Left colon (tissue), 2 donors: ENCODE results near the gene TRAPPC14. TPM values are rescaled to one million over a fixed set of nuclear protein-coding genes. Genes with fewer than 3 reads are reported as not detected.

Experiments
- ATAC-seq: fragments of 200-7000 bp; cut with Tn5 transposase; one replicate; pipeline ENCODE4 v1.9.1; 2020; ENCODE audit warnings: mild to moderate bottlenecking, moderate library complexity
- DNase-seq, 2 donors: peaks; one replicate each; pipeline ENCODE4 v3.0.0-alpha.2; 2020
- intact Hi-C, 2 donors: fragments of 100-400 bp; cut with DNase I in 1 of 2; cut with micrococcal nuclease in 1 of 2; formaldehyde crosslinking; loops; one replicate each; pipeline versions ENCODE4 v1.11.2 to v1.14.0; 2022; cut with DNase I, micrococcal nuclease
- total RNA-seq, 2 donors: library from RNA; stranded (reverse); fragmentation: NEBNext Ultra II Directional; extraction: Animal tissue kit (Norgen Biotek cat#: 25700); gene quantifications; one replicate each; pipeline ENCODE4 v1.2.1, GENCODE V29; 2021
- donor health status: DM: no; HTN: no; CAD: no.
- donor health status: DM: yes; HTN: yes; CAD: no.

TRAPPC14 gene
- total RNA-seq, 2 donors from 2014 or later, result 54.9 to 62.1 TPM

DNA sequence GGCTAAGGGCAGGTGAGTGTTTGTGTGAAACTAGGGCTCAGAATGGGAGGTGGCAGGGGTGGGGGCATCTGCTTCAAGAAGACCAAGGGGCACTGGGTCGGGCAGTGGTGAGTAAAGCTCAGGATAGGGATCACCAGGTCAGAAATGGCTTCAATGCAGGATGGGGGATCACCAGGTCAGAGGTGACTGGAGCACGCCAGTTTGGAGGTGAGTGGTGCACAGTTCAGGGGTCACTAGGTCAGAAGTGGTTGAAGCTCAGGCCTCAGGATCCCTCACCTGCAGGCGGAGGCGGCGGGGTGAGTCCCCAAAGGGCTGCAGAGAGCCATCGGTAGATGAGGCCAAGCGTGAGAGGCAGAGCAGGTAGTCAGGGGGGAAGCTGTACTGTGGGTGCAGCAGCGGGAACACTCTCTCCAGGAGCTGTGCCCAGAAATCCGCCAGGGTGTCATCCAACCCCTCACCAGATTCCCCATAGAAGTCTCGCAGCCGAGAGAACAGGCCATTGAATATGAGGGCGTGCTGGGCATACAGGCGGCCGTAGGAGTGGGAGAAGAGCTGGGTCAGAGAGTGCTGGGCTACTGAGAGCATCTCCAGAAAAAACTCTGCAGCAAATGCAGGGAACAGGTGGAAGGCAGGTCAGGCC, 16.9 kb upstream of the TRAPPC14 start:
- intact Hi-C loops, result no loop called here
- ATAC-seq (no peak), DNase-seq (no peak)

GRCh38 chr7:100174582-100174981, 16.1 kb upstream of the TRAPPC14 start:
- intact Hi-C loops, result no loop called here
- ATAC-seq, result no peak
- DNase-seq, result no peak

GRCh38 chr7:100173806-100174495, 15.4 kb upstream of the TRAPPC14 start:
- intact Hi-C loops, result no loop called here
- no peak for ATAC-seq
- no peak for DNase-seq

GRCh38 chr7:100171840-100172239, 13.3 kb upstream of the TRAPPC14 start:
- intact Hi-C loops, result no loop called here
- ATAC-seq (no peak), DNase-seq (no peak)

DNA sequence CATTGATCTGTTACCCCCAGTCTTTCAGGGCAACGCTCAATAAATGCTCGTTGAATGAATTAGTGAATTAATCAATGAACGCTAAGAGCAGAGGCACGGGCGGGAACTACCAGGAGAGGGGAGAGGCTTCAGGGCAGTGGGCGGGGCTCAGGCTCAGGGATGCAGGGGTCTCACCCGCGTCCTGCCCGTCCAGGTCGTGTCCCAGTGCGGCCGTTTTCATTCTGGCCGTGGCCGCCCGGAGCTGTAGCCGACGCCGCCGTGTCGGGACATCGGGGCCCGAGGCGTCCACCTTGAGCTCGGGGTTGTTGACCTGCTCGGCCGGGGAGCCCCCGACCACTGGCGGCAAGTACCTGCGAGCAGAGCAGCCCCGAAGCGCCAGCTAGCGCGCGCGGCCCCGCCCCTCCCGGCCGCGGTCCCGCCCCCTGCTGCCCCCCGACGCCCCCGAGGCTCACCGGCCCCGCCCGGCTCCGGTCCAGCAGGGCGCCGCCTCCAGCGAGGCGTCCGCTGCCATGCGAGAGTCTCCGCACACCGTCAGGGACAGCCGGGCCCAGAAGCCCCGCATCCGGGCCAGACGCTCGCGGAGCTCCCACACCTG, 12.7 kb upstream of the TRAPPC14 start:
- intact Hi-C loops, result no loop called here
- ATAC-seq (peak; percentile 34), DNase-seq (peak in 1 of 2 donors; percentile 53)

DNA sequence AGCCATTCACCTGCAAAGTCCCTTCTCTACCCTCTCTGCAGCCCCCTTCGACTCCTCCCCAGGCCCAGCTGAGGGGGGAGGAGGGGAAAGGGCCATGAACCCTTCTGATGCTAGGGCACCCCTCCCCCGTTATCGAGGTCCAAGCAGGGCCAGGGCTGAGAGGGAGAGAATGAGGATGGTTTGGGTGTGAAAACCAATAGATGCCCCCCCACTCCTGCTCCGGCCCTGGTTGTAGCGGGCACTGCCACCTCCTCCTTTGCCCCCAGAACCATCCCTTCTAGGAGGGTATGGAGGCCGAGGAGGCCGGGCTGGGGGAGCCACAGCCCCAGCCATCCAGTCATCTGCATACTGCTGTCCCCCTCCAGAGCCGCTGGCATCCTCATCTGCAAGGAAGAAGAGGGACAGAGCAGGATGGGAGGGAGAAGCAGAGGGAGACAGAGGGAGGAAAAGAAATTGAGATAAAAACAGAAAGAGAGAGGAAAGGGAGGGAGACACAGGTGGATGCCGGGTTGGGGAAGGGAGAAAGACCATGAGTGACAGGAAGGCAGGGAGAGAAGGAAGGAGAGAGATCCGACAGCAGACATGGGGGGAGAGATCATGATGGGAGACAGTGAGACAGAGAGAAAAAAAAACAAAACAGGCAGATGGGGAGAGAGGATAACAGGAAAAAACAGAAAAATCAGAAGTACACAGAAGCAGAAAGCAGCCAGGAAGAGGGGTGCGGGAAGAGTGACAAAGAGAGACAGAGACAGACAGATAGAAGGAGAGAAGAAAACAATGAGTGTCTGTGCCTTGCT, 11.8 kb upstream of the TRAPPC14 start:
- peak in 1 of 2 donors; percentile 21 for DNase-seq
- intact Hi-C loops, result no loop called here
- no peak for ATAC-seq

DNA sequence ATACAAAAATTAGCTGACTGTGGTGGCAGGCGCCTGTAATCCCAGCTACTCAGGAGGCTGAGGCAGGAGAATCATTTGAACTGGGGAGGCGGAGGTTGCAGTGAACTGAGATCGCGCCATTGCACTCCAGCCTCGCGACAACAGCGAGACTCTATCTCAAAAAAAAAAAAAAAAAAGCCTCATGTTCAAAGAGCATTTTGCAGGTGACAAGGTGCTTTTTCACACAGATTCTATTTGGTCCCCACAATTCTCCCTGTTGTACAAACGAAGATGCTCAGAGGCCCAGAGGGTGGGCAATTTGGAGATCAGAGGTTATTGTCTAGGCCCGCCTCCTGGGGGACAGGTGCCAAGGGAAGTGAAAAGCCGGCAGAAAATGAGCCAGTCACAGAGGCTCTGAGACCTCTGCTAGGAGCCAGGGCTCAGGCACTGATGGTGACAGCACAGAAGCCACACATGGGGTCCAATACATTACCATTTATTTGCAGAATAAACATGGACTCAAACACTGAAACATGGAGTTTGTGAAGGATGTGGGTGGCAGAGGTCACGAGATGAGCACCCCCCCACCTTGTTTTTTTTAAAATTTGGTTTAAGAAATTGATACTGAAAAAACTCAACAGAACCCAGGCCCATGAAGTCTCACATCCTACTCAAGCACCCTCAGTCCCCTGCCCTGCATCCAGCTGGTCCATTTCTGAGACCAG, 10.8 kb upstream of the TRAPPC14 start:
- no peak for ATAC-seq
- intact Hi-C loops, result no loop called here
- no peak for DNase-seq

GRCh38 chr7:100167912-100168323, 9.4 kb upstream of the TRAPPC14 start:
- peak in 1 of 2 donors; percentile 56 for DNase-seq
- intact Hi-C loops, result no loop called here
- peak; percentile 59 for ATAC-seq

DNA sequence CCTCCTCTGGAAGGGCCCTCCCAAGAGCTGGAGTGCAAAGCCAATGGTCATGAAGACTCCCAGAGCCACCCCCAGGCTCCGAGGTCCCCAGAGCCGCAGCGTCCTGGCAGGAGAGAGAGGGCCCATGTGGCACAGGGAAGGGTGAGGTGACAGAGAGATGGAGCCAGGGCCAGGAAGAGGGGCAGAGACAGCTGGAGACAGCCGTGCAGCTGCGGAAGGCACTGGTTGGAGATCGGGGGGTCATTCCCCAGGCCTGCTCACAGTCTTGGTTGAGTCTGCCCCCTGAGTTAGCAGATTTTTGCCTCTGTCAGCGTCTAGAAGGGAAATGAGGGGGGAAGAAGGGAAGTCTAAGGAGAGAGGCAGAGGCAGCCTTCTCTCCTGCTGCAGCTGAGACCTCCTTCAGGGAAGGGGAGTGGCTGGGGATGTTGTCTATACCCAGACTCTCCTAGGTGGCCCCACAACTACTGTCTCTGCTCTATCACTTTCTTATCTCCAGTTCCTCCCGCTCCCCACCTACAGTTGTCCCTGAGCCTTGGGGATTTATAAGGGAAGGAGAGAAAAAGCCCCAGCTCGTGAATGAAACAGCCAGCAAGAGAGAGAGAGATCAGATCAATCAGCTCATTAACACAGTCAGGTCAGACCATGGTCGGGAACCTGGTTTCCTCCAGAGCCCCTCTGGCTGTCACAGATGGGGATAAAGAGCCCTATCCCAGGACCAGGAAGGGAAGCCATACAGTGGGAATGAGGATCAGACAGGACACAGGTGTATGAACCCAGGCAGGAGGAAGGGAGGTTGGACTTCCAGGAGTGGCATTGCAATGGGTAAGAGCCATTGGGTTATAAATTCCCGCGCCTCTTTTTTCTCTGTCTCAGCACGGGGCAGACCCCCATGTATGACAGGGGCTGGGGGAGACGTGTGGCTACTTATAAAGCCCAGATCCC, 8.7 kb upstream of the TRAPPC14 start:
- intact Hi-C loops, result no loop called here
- DNase-seq (peak in 1 of 2 donors; percentile 24), ATAC-seq (peak; percentile 24)

- intact Hi-C loops, result no loop called here
- DNase-seq, result no peak
- ATAC-seq, result no peak
These were observed 7.9 kb upstream of the TRAPPC14 start for GRCh38 chr7:100166317-100166940.

- intact Hi-C loops, result no loop called here
- ATAC-seq, result no peak
- DNase-seq, result no peak
These were observed 5.3 kb upstream of the TRAPPC14 start for GRCh38 chr7:100163871-100164270.

DNA sequence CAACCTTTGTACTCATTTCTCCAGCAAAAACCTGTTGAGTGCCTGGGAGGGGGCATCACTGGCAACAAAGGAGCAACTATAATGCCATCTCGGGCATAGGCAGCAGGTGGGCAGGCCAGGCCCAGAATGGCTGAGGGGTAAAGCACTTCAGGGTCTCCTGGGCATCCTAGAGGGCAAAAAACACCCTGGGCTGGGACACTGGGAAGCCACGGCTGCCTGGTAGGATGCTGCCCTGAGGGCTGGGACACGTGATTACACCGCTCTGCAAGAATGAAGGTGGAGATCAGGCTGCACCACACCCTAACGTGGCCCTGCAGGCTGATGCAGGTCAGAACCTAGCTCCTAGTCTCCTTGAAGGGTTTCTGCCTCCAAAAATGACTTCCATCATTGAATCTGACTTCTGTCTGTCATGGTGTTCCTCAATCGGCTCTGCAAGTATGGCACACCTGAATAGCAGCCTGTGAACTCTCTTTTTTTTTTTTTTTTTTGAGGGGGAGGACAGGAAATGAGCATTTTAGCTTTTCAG, 4.5 kb upstream of the TRAPPC14 start:
- intact Hi-C loops, result no loop called here
- ATAC-seq (peak; percentile 76), DNase-seq (peak; percentile 72 to 83)

DNA sequence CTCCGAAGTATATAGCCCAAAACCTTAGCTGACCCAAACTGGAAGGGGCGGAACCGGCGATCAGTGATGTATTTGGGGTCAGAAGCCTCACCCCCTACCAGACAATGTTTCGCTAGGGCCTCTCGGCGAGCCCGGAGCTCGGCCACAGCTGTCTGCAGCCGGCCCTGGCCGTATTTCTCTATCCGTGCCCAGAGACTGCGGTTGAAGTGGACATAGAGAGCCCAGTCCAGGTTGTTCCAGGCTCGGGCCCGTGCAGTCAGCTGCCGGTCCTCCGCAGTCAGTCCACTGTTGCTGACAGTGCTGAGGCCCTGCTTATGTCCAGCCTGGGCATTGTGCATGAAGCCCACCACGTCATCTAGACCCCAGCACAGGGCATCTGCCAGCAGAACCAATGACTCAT, 1.5 kb upstream of the TRAPPC14 start:
- intact Hi-C loops, result no loop called here
- no peak for ATAC-seq
- no peak for DNase-seq

DNA sequence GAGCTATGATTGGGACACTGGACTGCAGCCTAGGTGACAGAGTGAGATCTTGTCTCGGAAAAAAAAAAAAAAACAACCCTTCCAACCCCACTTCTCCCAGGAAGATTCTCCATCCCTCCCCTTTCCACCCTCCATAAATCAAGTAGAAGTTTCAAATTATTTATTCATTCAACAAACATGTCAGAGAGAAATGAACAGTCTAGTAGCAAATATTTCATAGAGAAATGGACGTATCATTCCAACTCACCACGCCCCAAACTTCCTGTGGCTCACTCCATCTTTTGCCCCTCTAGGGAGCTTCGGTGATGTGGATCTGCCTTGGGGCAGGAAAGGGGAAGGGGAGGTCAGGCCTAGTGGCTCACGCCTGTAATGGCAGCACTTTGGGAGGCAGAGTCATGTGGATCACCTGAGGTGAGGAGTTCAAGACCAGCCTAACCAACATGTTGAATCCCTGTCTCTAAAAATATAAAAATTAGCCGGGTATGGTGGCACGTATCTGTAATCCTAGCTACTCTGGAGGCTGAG, 638 bp upstream of the TRAPPC14 start:
- ATAC-seq (no peak), DNase-seq (no peak)
- intact Hi-C loops, result no loop called here

DNA sequence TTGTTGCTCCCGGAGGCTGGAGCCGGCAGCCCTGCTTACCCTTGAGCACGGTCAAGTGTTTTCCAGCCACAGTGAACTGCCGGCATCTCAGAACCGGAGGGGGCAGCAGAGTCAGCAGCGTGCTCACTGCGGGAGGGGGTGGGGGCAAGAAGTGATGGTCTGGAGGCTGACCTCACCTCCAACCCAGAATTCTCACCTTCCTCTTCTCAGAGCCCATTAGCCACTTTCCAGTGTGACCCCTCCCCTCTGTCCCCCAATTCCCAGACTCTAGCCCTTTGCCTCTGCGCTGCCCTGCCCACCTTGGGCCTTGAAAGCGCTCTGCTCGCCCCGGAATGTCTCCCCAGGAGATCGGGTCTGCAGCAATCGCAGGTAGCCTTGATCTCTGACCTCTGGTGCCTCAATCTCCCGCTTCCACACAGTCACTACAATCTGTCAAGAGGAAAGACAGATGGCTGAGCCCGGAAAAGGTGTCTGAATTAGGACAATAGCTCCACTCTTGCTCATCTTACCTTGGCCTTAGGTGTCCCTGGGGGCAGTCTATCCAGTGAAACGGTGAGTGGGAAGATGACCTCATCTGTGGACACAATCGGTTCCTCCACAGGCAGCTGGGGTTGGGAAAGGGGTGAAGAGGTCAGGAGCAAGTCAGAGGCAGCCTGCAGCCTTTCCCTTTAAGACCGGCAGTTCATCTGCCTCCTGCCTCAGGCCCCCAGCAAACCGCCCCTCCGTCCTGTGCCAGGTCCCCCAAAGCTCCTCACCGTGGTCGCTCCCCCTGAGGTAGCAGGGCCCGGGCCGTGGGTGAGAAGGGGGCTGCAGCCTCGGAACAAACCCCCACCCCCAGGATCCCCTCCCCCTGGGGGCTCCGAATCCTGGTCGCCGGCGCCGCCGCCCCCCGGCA, 942 bp downstream of the TRAPPC14 start:
- intact Hi-C loops, result no loop called here
- ATAC-seq (peak; percentile 17), DNase-seq (peak; percentile 41 to 60)

GRCh38 chr7:100157069-100157333, 1.5 kb downstream of the TRAPPC14 start:
- intact Hi-C loops, result no loop called here
- no peak for DNase-seq
- no peak for ATAC-seq
